GM21737 (cell line): Measurements from ENCODE around the gene NOX1.
A peak's percentile ranks its signal among the peaks of the same experiment; 100 is the strongest.
"Not testable (repeated sequence)": the region's sequence is repeated elsewhere in the genome, so short reads cannot be mapped to it uniquely, and the experiment has no call there.

Experiments
- ATAC-seq: cut with Tn5 transposase; IDR thresholded peaks from one replicate; pipeline ENCODE4 v1.9.1; 2021; ENCODE audit warnings: mild to moderate bottlenecking, moderate library complexity; ENCODE audit not compliant: unreplicated experiment

The NOX1 gene

DNA sequence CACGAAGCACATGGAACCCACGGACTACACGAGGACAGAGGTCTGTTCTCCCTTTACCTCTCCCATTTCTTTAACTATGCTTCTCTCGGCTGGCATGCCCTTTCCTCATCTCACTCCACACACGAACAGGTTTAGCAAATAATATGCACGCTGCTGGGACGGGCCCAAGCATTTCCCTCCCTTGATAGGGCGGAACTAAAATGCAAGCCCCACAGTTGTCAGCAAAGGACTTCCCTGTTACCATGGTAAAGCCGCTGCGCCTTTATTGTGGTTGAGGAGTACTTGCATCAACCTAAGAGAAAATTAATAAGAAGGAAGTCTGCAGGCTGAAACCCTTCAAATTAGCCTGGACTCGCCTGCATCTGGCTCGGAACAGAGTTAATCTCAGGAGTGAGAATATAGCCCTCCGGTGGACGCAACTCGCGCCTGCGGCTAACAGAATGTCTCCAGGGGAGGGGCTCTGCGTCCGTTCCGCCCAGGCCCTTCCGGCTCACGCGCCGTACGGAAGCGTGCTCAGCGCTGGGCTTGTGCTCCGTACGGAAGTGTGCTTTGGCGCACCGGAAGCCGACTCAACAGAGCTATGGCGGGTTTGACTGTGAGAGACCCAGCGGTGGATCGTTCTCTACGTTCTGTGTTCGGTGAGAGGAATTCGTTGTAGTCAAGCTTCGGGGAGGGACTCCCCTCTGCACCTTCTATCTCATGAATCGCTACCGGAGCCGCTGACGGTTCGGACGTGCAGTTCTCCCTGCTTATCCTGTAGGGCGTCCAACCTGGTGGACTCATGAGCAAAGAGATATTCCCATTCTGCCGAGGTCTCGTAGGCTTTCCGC is 54.1 kb downstream of the NOX1 start, which contains the start of gene CSTF2:
CSTF2 (plus strand) TSS at position 555 of the 830 bp plus-strand sequence; CDS start at position 581, 26 bp downstream.
- ATAC-seq = peak; percentile 100

- no peak for ATAC-seq
These were observed 54.7 kb downstream of the NOX1 start for GRCh38 chrX:100819534-100819836.

- no peak for ATAC-seq
These were observed 56.8 kb downstream of the NOX1 start for GRCh38 chrX:100817340-100817739.

- no peak for ATAC-seq
These were observed 61.7 kb downstream of the NOX1 start for GRCh38 chrX:100812216-100813158.

GRCh38 chrX:100808265-100808664 is 65.9 kb downstream of the NOX1 start:
- not testable (repeated sequence) for ATAC-seq

- ATAC-seq = no peak
These were observed 69.4 kb downstream of the NOX1 start for GRCh38 chrX:100804780-100805179.

- ATAC-seq = no peak
These were observed 71.3 kb downstream of the NOX1 start for GRCh38 chrX:100802843-100803242.

DNA sequence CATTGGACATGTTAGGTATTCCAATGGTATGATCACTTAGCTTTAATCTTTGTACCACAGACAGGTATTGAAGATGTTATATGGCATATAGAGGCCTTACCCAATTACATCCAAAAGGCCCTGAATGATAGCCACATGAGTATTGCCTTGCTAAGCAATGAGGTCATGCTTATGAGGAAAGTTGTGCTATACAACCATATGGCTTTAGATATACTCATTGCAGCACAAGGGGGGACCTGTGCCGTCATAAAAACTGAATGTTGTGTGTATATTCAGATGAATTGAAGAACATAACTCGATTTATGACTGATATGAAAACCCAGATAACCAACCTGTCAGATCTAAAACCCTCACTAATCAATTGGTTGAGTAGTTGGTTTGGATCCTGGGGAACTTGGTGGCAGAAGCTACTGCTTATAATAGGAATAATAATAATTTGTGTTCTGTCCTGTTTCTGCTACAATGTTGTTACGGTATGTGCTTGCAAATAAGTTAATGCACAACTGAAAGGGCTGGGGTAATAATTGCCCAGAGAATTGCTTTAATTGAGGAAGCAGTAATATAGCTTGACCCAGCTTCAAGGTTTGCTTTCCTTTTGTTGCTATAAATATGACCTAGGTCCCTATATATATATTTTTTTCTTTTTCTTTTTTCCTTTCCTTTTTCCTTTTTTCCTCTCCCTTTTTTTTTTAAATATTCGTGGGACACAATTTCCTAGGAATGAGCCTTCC is 75.5 kb downstream of the NOX1 start:
- no peak for ATAC-seq

- no peak for ATAC-seq
These were observed 76.8 kb downstream of the NOX1 start for GRCh38 chrX:100797359-100797758.

GRCh38 chrX:100796371-100796770 is 77.8 kb downstream of the NOX1 start:
- ATAC-seq = not testable (repeated sequence)
